ENCODE measurements around the gene FILIP1L. TPM values are rescaled to one million over a fixed set of nuclear protein-coding genes. Genes with fewer than 3 reads are reported as not detected.

The FILIP1L gene
- total RNA-seq, 4 donors from 2014 or later = 87.1 to 115 (median 99.6) TPM

- Histone ChIP-seq H3K4me3 (no peak overlapping the region), H3K27ac (peak overlapping the region in 3 of 4 donors; percentile 48 to 58 (median 56)), H3K27me3 (no peaks in the 10 kb centered on the region), H3K4me1 (peaks cover 0 to 8% of the 10 kb centered on the region in 2 donors), H3K36me3 (no peaks in the 10 kb centered on the region), H3K9me3 (no peaks in the 10 kb centered on the region)
- in situ Hi-C loops (cut with MboI; ENCODE audit: low sequenced_read_pairs in 4 of 4) = no loop called here
- intact Hi-C loops (cut with DNase I; ENCODE audit: low total_unique reads) = no loop called here
- no peak for TF ChIP-seq POLR2A (IDR thresholded peaks at IDR 0.05)
- TF ChIP-seq, protein P1, sequence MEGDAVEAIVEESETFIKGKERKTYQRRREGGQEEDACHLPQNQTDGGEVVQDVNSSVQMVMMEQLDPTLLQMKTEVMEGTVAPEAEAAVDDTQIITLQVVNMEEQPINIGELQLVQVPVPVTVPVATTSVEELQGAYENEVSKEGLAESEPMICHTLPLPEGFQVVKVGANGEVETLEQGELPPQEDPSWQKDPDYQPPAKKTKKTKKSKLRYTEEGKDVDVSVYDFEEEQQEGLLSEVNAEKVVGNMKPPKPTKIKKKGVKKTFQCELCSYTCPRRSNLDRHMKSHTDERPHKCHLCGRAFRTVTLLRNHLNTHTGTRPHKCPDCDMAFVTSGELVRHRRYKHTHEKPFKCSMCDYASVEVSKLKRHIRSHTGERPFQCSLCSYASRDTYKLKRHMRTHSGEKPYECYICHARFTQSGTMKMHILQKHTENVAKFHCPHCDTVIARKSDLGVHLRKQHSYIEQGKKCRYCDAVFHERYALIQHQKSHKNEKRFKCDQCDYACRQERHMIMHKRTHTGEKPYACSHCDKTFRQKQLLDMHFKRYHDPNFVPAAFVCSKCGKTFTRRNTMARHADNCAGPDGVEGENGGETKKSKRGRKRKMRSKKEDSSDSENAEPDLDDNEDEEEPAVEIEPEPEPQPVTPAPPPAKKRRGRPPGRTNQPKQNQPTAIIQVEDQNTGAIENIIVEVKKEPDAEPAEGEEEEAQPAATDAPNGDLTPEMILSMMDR (IDR thresholded peaks at IDR 0.05 in 4 of 5, conservative IDR thresholded peaks at IDR 0.05 in 1 of 5) = no peak
- ATAC-seq = peak; percentile 75 to 81
- DNase-seq = no peak
Observed at GRCh38 chr3:100136921-100137320, 22.6 kb upstream of the FILIP1L start.

DNA sequence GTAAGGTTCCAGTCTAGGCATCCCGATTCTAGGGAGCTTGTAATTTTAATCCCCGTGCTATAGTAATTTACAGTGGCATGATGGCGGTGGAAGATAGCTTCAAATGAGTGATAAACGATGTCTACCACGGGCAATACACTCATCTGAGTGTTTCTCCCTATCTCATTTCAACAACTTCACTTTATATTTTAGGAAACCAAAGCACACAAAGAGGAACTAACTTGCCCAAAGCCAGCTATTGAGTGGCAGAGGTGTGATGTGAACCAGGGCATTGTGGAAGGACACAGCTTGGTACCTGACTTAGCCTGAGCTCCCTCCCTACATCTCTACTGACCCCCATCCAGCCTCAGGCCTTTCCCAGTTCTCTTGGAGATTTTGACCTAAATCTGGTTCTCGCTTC, 16.9 kb upstream of the FILIP1L start:
- Histone ChIP-seq H3K36me3 (no peaks in the 10 kb centered on the region), H3K27me3 (no peaks in the 10 kb centered on the region), H3K4me3 (no peak overlapping the region), H3K27ac (no peak overlapping the region), H3K9me3 (no peaks in the 10 kb centered on the region), H3K4me1 (peaks cover 0 to 2% of the 10 kb centered on the region in 2 donors)
- in situ Hi-C loops (cut with MboI; ENCODE audit: low sequenced_read_pairs in 4 of 4) (no loop called here), intact Hi-C loops (cut with DNase I; ENCODE audit: low total_unique reads) (no loop called here)
- DNase-seq (no peak), ATAC-seq (no peak)
- TF ChIP-seq, protein P1 (IDR thresholded peaks at IDR 0.05 in 4 of 5, conservative IDR thresholded peaks at IDR 0.05 in 1 of 5) = no peak
- no peak for TF ChIP-seq POLR2A (IDR thresholded peaks at IDR 0.05)

DNA sequence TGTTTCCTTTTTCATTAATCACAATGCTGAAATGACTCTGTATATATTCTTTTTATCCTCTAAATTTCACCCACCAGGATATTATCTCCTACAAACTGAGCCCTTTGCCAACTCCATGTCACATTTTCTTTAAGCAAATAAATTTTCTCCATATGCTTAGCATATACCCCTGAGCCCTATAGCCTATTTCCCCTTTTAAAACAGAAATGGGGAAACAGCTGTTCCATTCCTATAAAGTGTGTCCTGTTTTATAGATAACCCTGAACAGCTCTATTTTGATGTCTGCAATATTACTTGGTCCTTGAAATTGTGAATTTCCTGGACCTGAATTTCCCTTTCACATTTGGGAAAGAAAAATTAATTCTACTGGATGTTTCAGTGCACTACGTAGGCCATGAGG, 15.6 kb upstream of the FILIP1L start:
- intact Hi-C loops (cut with DNase I; ENCODE audit: low total_unique reads) (no loop called here), in situ Hi-C loops (cut with MboI; ENCODE audit: low sequenced_read_pairs in 4 of 4) (no loop called here)
- no peaks in the 10 kb centered on the region for H3K36me3 ChIP-seq
- H3K27me3 ChIP-seq = no peaks in the 10 kb centered on the region
- H3K4me3 ChIP-seq = no peak overlapping the region
- no peak for TF ChIP-seq POLR2A (IDR thresholded peaks at IDR 0.05)
- TF ChIP-seq, protein P1 (IDR thresholded peaks at IDR 0.05 in 4 of 5, conservative IDR thresholded peaks at IDR 0.05 in 1 of 5) = no peak
- ATAC-seq = no peak
- H3K27ac ChIP-seq = no peak overlapping the region
- H3K9me3 ChIP-seq = no peaks in the 10 kb centered on the region
- H3K4me1 ChIP-seq = peaks cover 12 to 13% of the 10 kb centered on the region in 2 donors
- no peak for DNase-seq

GRCh38 chr3:100128565-100128964, 14.3 kb upstream of the FILIP1L start:
- Histone ChIP-seq H3K27me3 (no peaks in the 10 kb centered on the region), H3K27ac (no peak overlapping the region), H3K36me3 (no peaks in the 10 kb centered on the region), H3K9me3 (no peaks in the 10 kb centered on the region), H3K4me1 (peaks cover 26% of the 10 kb centered on the region in 2 donors), H3K4me3 (no peak overlapping the region)
- DNase-seq = no peak
- in situ Hi-C loops (cut with MboI; ENCODE audit: low sequenced_read_pairs in 4 of 4) = no loop called here
- ATAC-seq = no peak
- intact Hi-C loops (cut with DNase I; ENCODE audit: low total_unique reads) = no loop called here
- TF ChIP-seq POLR2A (IDR thresholded peaks at IDR 0.05) = no peak
- TF ChIP-seq, protein P1 (IDR thresholded peaks at IDR 0.05 in 4 of 5, conservative IDR thresholded peaks at IDR 0.05 in 1 of 5) = no peak

DNA sequence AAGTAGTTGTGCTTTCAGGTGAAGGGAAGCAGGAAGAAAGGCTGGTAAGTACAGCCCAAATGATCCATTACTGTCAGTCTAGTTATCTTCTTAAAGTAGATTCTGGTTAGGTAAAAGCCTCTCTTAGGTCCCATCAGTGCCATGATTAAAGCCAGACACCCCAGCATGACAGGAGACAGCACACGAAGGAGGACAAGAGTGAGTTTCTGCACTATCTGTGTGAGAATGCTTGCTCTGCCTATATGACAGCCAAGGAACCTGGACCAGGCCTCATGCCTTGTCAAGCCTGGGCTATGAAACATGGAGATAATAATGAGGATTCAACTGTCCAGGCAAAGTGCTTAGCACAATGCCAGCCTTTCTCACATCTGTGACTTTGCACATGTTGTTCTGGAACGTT, 13.5 kb upstream of the FILIP1L start:
- no peaks in the 10 kb centered on the region for H3K9me3 ChIP-seq
- DNase-seq = no peak
- no peaks in the 10 kb centered on the region for H3K27me3 ChIP-seq
- TF ChIP-seq POLR2A (IDR thresholded peaks at IDR 0.05) = no peak
- TF ChIP-seq, protein P1 (IDR thresholded peaks at IDR 0.05 in 4 of 5, conservative IDR thresholded peaks at IDR 0.05 in 1 of 5) = no peak
- intact Hi-C loops (cut with DNase I; ENCODE audit: low total_unique reads) (no loop called here), in situ Hi-C loops (cut with MboI; ENCODE audit: low sequenced_read_pairs in 4 of 4) (no loop called here)
- ATAC-seq = no peak
- H3K4me3 ChIP-seq = no peak overlapping the region
- peak overlapping the region in 2 of 4 donors; percentile 3 to 7 for H3K27ac ChIP-seq
- no peaks in the 10 kb centered on the region for H3K36me3 ChIP-seq
- peaks cover 32 to 33% of the 10 kb centered on the region in 2 donors for H3K4me1 ChIP-seq
